GM19351 (cell line): ENCODE measurements around the gene LACC1.

Experiments
- ATAC-seq: cut with Tn5 transposase; IDR thresholded peaks from one replicate; pipeline ENCODE4 v1.9.1; 2021; ENCODE audit warnings: mild to moderate bottlenecking, moderate library complexity; ENCODE audit not compliant: unreplicated experiment

LACC1 gene

DNA sequence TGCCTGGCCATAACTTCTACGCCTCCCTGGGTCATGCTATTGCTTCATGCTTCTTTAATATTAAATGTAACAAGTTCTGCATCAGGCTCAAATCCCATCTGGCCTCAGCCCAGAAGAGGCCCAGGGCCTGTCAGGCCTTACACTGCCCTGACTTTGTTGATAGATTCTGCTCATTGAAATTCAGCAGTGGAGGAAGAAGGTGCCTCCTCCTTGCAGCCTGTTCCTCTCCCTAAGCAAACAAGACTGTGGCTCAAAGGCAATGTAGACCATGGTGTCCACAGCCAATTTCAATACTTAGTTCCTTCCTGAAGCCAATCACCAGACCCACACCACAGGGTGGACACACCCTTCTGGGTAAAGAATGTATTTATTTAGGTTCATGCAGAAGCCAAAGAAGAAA is 59.4 kb downstream of the LACC1 start:
- ATAC-seq = no peak

DNA sequence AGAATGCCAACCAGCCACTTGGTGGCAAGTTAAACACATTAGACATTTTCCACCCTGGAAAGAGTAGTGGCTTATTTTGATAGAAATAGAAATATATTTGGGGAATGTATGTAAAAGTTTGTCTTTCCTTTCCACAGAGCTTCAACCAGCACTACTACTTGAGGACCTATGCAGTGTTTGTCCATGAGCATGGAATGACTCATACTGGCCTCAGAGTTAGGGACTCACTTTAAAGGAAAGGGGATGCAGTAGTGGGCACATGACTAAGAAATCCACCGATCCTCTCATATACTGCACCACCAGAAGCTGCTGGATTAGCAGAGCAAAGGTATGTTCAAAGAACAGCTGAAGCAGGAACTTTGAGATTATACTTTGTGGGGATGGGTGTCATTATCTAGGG is 62.6 kb downstream of the LACC1 start:
- ATAC-seq = no peak
